HG03139 (cell line): ENCODE data around the gene IL5RA.

Source experiments
- ATAC-seq: cut with Tn5 transposase; IDR thresholded peaks from one replicate; pipeline ENCODE4 v1.9.1; 2021; ENCODE audit not compliant: unreplicated experiment

Gene IL5RA, protein sequence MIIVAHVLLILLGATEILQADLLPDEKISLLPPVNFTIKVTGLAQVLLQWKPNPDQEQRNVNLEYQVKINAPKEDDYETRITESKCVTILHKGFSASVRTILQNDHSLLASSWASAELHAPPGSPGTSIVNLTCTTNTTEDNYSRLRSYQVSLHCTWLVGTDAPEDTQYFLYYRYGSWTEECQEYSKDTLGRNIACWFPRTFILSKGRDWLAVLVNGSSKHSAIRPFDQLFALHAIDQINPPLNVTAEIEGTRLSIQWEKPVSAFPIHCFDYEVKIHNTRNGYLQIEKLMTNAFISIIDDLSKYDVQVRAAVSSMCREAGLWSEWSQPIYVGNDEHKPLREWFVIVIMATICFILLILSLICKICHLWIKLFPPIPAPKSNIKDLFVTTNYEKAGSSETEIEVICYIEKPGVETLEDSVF

DNA sequence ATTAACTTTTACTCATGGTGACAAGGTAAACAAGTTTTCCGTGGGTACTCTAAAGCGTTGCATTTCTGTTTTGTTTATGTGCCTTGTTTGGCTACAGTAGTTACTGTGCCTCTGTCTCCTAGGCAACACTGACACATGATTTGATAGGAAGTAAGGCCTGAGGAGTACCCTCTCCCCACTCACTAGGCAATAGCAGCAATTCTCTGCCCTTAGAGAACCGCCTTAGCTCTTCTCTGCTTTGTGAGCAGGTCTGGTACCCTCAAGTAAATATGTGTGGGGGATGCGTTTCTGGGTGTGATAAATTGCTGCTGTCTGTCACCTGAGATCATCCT, at the start of gene IL5RA:
Gene IL5RA (minus strand): TSS at position 76 of the 332 bp plus-strand sequence. CDS start 5,390 bp downstream, outside the sequence.
- ATAC-seq = no peak

DNA sequence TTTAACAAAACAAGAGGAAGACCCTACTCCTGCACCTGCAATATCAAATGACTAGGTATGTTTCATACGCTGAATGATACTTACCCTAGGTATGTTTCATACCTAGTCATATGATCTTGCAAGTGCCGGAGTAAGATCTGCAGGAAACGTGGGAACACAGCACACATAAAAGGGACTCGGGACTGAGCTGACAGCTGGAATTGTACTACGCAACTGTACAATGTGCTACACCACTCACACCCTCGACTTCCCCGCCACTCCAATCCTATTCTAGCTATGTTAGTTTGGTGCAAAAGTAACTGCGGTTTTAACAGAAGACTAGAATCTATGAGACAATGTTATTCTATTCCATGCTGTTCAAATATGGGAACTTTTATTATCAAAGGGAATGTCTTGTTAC, 47.3 kb upstream of the IL5RA start:
- no peak for ATAC-seq

DNA sequence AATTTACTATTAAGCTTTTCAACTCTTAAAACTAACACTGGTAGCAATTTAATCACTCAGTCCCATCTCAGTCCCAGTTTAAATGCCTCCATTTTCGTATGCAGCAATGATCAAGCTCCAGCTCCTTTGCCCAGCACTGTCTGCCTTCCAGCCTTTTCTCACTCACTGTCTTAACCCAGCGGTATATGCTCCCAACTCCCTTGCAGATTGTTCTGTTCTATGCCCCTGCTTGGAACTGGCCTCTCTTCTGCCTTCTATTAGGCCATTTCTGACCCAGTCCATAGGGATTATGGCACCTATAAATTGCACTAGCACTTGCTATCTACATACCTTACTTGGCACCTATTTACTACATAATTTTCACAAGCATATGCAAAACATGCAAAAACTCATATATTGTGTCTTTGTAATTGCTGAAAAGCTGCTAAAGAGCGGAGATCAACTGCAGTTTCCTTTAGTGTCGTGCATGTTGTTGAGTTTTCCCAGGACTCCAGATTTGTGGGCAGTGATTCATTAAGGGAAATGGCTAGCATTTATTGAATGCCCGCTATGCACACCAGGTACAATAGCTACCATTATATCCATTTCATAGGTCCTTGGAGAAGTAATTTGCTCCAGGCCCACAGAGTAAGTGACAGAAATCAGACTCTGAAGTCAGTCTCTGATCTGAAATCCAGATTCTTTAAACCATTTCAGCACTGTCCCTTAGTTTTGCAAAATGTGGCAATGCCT, 44.9 kb upstream of the IL5RA start:
- ATAC-seq = no peak

DNA sequence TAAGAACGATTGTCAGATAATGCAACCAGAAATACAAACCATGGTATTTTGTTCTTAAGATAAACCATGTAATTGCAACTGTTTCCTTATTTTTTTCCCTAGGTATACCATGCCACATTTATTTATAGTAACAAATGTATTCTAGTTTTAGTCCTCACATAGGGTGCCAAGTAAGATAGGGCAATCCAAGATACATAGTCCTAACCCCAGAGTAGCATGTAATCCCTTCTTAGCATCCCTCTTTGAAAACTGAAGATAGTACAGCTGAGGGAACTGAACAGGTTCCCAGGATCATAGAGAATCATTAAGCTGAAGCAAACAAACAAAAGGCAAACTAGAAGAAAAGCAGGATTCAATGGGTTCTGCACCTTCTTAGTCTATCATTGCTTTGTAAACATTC, 41.3 kb upstream of the IL5RA start:
- ATAC-seq = no peak

DNA sequence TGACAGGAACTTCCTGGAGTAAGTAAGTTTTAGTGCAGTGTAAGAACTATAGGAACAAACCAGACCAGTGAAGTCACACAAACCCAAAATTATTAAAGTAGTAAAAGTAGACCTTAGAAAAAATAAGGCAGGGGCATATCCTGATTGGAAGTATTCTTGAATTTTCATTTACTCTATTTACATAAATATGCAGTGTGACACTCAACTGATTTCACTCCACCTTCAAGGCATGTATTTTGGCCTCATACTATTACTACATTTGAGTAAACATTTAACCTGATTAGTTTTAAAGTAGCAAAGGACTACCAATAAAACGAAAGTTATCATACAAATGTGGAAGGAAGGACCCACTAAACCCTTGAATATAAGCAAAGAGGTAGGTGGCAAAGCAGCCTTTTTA, 39.4 kb upstream of the IL5RA start:
- ATAC-seq = no peak

DNA sequence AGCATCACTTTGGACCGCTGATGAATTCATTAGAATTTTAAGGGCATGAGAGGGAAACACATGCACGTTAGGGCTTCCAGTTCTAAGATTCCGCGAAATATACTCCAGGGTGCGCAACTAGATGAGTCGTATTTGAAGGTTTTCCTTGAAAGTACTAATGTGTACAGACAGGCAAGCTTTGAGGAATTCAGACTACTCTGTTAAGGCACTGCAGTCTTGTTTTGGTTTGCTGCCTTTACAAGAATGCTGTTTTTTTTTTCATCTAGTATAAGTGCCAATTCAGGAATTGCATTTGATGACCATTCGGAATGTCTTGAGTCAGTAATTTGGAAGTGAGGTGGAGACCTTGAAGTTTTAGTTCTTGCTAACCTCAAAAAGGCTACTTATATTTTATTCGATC, 35.7 kb upstream of the IL5RA start:
- ATAC-seq = no peak

DNA sequence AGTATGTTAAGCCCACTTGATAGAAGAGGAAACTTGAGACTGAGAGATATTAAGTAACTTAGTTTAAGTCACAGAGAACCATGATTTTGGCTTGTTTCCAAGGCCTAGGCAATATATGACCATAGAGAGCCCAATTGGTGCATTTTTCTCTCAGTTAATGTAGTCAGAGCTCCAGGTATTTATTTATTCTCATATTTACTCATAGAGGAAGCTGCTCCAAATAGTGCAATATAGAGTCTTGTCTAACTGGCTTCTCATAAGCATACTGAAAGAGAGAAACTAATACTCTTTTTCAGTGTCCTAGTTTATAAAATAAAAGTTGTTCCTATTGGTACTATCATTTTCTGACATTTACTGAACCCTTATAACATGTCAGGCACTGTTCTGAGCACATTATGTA, 31.8 kb upstream of the IL5RA start:
- ATAC-seq = no peak

DNA sequence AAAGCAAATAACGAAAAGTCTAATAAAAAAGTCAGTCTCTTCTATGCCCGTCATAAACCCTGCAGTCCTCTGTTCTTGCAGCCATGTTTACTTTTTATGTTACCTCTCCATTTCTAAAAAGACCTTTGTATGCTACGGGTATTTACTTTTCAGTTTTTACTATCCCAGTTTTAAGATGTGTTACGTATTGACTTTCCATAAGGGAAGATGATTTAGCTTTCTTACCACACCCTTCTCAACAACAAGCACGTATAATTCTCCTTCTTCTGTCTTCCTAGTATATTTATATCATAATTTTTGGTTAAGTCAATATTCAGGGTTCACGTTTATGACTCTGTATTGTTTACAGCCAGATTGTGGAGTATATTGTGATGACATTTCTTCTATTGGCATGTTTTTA, 27.4 kb upstream of the IL5RA start:
- ATAC-seq = no peak

DNA sequence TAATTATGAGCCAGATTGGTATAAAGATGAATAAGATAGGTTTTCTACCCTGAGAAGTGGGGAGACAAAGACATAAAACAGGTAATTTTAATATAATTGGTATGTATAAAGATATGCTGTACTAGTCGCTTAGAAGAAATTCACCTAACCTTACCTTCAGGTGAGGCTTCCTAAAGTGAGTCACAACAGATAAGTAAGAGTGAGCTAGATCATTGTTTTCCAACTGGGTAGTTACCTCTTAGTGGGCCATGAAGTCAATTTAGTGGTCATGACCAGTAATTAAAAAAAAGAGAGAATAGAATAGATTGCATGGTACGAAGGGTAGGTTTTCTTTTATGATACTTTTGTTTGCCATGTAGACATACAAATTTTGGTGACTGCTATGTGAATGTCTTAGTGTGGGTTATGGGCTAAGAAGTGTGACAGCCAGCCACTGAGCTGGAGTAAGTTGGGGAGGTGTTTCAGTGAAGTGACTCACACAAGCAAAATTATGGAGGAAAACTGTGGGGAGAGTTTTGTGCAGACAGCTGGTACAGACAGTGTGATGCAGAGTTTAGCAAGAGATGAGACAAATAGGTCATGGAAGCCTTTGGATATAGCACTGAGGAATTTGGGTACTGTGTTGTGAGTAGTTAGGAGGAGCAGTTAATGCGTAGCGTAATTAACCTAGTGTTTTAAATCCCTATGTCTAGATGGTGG, 24.7 kb upstream of the IL5RA start:
- ATAC-seq = no peak

DNA sequence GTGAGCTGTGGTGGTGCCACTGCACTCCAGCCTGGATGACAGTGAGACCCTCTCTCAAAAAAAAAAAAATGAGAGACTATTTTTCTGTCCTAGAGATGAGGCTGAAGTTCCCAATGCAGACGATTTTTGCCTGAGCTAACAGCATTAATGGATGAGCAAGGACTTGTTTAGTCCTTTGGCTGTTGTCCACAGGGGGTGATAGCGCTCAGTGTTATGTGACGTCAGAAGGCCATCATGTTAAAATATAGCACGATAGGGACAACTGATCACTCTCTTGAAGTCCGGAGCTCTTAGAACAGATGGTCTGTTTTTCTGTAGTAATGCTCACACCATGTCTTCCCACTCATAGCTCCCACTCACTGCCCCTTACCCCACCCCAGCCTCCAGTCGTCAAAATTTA, 23.3 kb upstream of the IL5RA start:
- ATAC-seq = no peak

DNA sequence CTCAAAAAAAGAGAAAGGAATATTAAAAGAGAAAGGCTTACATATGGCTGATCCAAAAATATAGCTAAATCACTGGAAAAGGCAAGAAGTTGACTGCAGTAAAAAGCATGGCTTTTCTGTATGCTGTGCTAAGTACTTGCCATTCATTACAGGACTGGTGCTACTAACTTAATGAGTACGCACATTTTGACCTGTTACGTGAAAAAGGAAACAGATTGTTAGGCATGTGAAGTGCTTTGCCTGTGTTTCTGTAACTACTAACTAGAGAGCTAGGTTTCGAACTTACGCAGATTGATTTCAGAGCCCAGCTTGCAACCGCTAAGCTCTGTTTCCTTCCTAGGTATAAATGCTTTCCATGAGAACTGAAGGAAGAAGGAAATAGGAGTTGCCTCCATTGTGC, 19.4 kb upstream of the IL5RA start:
- ATAC-seq = no peak

DNA sequence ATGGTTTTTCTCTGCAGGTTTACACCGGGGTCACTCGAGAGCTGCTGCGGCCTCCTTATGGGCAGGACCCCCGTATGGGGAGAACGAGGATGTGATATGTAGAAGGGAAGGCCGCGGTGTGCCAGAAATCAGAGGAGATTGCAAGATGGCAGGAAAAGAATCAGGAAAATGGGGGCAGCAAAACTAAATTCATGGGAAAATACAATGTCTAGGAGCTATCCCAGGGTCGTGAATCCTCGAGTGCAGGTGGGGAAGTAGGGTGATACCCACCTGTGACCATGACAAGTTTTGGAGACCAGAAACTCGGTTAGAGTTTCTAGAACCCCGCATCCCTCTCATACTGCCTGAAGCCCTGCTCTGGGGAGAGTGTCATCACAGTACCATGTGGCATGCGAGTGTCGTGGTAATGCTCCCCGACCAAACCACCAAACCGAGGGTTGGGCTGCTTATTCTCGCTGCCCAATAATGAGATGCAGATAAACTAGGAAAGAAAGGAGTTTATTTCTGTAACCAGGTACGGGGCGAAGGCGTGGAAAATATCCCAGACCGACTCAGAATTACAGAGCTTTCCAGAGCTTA, 17.3 kb upstream of the IL5RA start:
- ATAC-seq = no peak

DNA sequence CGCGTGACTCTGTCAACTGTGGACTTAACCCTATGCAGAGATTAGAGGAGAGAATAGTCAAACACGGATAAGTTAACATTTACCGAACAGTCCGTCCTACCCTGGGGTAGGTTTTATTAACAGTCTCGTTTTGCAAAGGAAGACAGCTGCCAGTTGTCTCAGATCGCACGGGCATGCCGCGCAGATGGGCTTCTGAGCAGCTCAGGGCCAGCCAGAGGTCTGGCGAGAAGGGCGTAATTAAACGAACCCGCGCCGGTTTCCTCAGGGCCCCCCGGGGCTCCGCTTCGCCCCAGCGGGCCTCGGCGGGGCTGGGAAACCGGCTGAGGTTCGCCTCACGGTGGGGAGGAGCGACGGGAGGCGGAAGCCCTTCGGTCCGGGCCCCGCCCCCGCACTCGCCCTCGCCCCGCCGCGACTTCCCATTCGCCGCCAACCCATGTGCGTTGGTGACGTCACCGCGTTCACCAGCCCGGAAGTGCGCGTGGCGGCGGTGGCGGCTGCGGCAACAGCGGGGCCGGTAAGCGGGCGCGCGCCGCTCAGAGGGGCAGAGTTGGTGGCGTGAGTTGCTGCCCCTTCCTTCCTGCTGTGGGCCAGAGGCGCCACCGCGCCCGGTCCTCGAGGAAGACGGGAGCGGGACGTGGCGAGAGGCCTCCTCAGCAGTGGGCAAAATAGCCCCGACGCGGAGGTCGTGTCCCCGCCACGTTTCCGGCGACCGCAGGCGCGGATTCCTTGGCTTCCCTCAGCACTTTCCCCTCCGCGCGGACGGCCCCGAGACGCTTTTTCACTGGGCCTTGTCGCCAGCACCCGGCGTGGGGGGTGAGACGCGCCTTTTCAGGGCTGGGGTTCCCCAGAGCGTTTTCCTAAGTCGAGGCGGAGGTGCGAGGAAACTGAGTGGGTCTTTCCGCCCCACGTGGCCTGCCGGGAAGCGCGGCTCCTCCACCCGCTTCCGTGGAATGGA, 16.6 kb upstream of the IL5RA start, which contains the start of gene TRNT1:
Gene TRNT1 (plus strand): TSS at position 464 of the 955 bp plus-strand sequence. CDS start 2,101 bp downstream, outside the sequence.
- ATAC-seq = peak; percentile 96

DNA sequence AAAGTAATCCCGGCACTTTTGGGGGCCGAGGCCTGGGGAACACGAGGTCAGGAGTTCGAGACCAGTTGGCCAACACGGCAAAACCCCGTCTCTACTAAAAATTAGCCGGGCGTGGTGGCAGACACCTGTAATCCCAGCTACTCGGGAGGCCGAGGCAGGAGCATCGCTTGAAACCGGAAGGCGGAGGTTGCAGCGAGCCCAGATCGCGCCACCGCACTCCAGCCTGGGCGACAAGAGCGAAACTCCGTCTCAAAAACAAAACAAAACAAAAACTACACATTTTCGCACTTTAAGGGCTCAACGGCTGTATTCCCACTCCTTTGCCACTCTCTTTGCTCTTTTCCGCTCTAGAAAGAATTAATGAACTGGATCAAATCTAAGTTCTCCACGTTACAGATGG, 15.8 kb upstream of the IL5RA start:
- ATAC-seq = no peak

DNA sequence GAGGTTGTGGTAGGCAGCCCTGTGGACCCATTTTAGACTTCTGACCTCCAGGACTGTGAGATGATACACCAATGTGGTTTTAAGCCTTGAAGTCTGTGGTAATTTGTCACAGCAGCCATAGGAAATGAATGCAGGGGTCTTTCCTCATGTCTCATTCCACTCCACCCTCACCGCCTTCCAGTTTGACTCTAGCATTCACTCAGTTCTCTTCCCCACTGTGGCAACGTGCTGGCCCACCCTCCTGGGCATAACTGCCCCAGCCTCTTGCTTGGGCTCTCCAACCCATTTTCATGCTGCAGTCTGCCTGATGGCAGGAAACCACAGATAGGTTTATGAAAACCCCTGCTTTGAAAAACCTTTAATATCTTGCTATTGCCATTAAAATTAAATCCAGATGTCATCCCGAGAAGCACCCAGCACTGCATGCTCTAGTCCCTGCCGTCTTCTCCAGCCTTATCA, 9.2 kb upstream of the IL5RA start:
- no peak for ATAC-seq

DNA sequence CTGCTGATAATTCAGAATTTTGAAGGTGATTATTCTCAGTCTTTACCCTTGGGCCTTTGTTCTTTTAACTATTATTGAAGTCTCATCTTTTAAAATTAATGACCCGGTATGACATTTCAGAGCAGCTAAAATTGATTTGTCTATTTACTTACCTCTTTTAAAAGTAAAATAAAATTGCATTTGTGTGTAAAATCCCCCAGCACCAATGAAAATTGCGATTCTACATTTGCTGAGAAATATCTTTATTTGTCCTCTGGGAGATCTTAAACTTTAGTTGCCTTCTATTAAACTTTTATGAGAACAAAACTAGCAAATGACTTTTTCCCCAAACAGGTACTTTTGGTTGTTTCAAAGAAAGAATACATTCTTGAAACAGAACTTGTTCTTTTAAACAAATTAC, 7.5 kb upstream of the IL5RA start:
- ATAC-seq = no peak

DNA sequence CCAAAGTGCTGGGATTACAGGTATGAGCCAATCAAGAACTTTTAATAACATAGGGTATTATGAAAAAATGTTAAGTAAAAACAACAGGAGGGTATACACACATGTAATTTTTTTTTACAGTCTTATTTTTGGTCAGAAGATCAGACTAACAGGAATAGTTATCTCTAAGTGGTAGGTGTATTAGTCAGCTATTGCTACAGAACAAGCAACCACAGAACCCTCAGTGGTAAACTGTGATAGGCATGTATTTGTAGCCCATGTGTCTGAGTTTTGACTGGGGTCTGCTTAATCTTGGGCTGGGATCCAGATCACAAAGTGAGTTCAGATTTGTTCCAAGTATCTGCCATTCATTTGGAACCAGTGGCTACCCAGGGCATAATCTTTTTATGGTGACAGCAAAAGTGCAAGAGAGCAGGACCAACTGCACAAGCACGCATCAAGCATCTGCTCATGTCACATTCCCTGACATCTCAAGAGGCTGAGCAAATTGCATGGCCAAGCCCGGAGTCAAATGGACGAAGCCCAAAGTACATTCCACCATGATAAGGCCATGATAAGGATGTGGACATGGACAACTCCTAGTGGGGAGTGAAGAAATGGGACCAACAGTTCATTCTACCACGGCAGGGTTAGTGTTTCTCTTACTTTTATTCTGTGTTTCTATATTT, 3.0 kb upstream of the IL5RA start:
- no peak for ATAC-seq

DNA sequence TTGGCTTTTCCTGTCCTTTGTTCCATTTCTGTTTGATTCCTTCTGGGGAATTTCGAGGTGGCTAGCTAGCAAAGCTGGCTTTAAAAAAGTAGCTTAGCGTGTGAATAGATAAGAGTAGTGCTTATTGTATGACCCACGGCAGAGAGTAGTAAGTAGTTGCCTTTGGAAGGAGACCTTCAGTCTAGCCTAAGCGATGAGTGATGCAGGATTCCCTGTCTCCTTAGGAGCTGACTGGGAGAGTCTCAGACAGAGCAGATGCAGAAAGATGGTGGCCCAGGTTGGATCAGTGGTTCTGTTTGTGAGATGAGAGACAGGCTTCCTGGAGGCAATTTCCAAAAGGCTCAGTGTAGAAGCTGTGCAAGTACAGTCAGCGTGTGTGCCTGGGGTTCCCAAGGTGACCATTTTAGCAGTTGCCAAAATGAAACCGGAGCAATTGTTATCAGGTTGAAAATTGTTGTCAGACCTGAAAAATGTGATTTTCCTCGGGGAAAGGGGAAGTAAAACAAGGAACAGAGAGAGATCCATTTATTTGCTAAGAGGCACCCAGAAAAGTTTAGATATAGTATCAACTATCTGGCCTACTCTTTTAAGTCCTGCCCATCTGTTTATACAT, 681 bp upstream of the IL5RA start:
- no peak for ATAC-seq
